GM23338 (cell line): ENCODE results near the gene ELFN1. TPM values are rescaled to one million over a fixed set of nuclear protein-coding genes. Genes with fewer than 3 reads are reported as not detected.

Experiments
- ATAC-seq: fragments of 200-7000 bp; cut with Tn5 transposase; 3 replicates; pipeline ENCODE4 v1.9.1; 2020
- DNase-seq: peaks from one replicate; pipeline ENCODE4 v3.0.0-alpha.2; 2015; ENCODE audit warnings: low spot score
- H2AFZ ChIP-seq: fragments of 200-600 bp; sonication (generic); 2 replicates; pipeline ENCODE4 v1.8.0; 2016; ENCODE audit warnings: antibody characterized with exemption, mild to moderate bottlenecking, moderate library complexity
- H3F3A ChIP-seq: fragments of 200-600 bp; sonication (generic); replicated peaks from 2 replicates; pipeline ENCODE4 v1.8.0; 2017; ENCODE audit warnings: antibody characterized with exemption, mixed run types, low read depth
- H3K27ac ChIP-seq: fragments of 200-600 bp; sonication (generic); 2 replicates; pipeline ENCODE4 v1.6.1; 2016; ENCODE audit warnings: low read depth
- H3K27me3 ChIP-seq: fragments of 200-600 bp; sonication (generic); 2 replicates; pipeline ENCODE4 v1.8.0; 2016; ENCODE audit warnings: mild to moderate bottlenecking, mixed run types, moderate library complexity; ENCODE audit not compliant: insufficient read depth
- H3K36me3 ChIP-seq: fragments of 200-600 bp; sonication (generic); 2 replicates; pipeline ENCODE4 v1.8.0; 2016; ENCODE audit warnings: mild to moderate bottlenecking; ENCODE audit not compliant: insufficient read depth
- H3K4me1 ChIP-seq: fragments of 200-600 bp; sonication (generic); 2 replicates; pipeline ENCODE4 v1.8.0; 2016; ENCODE audit warnings: mild to moderate bottlenecking, moderate library complexity; ENCODE audit not compliant: insufficient read depth
- H3K4me2 ChIP-seq: fragments of 200-600 bp; sonication (generic); 2 replicates; pipeline ENCODE4 v1.7.1; 2017; ENCODE audit warnings: mixed run types
- H3K4me3 ChIP-seq: fragments of 200-600 bp; sonication (generic); 2 replicates; pipeline ENCODE4 v1.6.1; 2016; ENCODE audit warnings: mixed run types
- H3K79me2 ChIP-seq: fragments of 200-600 bp; sonication (generic); replicated peaks from 2 replicates; pipeline ENCODE4 v1.8.0; 2017; ENCODE audit warnings: mild to moderate bottlenecking; ENCODE audit not compliant: insufficient read depth
- H3K9me2 ChIP-seq: fragments of 200-600 bp; sonication (generic); 2 replicates; pipeline ENCODE4 v1.8.0; 2017; ENCODE audit not compliant: insufficient read depth
- H4K20me1 ChIP-seq: fragments of 200-600 bp; sonication (generic); replicated peaks from 2 replicates; pipeline ENCODE4 v1.8.0; 2017; ENCODE audit warnings: mild to moderate bottlenecking; ENCODE audit not compliant: insufficient read depth
- H3K27ac Mint-ChIP-seq: 2 replicates; pipeline ENCODE4 v1.8.0; 2020; ENCODE audit warnings: inconsistent platforms, mild to moderate bottlenecking, moderate library complexity, mixed read lengths
- H3K27me3 Mint-ChIP-seq: 3 replicates; pipeline ENCODE4 v1.8.0; 2022; ENCODE audit warnings: low read depth, mild to moderate bottlenecking, moderate library complexity, mixed read lengths, inconsistent platforms; ENCODE audit not compliant: insufficient read depth, poor library complexity
- H3K36me3 Mint-ChIP-seq: 3 replicates; pipeline ENCODE4 v1.8.0; 2021; ENCODE audit warnings: low read depth, mild to moderate bottlenecking, inconsistent platforms, moderate library complexity, mixed read lengths
- H3K4me1 Mint-ChIP-seq: 3 replicates; pipeline ENCODE4 v1.8.0; 2020; ENCODE audit warnings: mild to moderate bottlenecking, inconsistent platforms, mixed read lengths
- H3K4me3 Mint-ChIP-seq: 3 replicates; pipeline ENCODE4 v1.8.0; 2021; ENCODE audit warnings: moderate library complexity, mild to moderate bottlenecking, inconsistent platforms, mixed read lengths
- H3K9me3 Mint-ChIP-seq: 3 replicates; pipeline ENCODE4 v1.8.0; 2020; ENCODE audit warnings: moderate library complexity, mild to moderate bottlenecking, inconsistent platforms, mixed read lengths
- CREB1 ChIP-seq: fragments of 250-450 bp; sonication (Bioruptor Pico); IDR thresholded peaks from 2 replicates; pipeline ENCODE4 v1.5.0; 2020; ENCODE audit warnings: low read depth, mild to moderate bottlenecking, moderate library complexity
- EZH2 ChIP-seq: fragments of 200-600 bp; sonication (generic); IDR thresholded peaks from one replicate; pipeline ENCODE4 v1.8.0; 2017; ENCODE audit warnings: antibody characterized with exemption, mild to moderate bottlenecking, low read depth; ENCODE audit not compliant: unreplicated experiment
- EZH2phosphoT487 ChIP-seq: fragments of 200-600 bp; sonication (generic); IDR thresholded peaks from one replicate; pipeline ENCODE4 v1.8.1; 2018; ENCODE audit warnings: antibody characterized with exemption; ENCODE audit not compliant: unreplicated experiment
- JUNB ChIP-seq: IDR thresholded peaks from one replicate; pipeline ENCODE4 v1.6.1; 2016; ENCODE audit warnings: antibody characterized with exemption; ENCODE audit not compliant: unreplicated experiment
- POLR2AphosphoS5 ChIP-seq: IDR thresholded peaks from 2 replicates; pipeline ENCODE4 v1.6.1; 2016; ENCODE audit warnings: antibody characterized with exemption, low read depth
- STAT1 ChIP-seq: IDR thresholded peaks from one replicate; pipeline ENCODE4 v1.6.1; 2016; ENCODE audit warnings: antibody characterized with exemption; ENCODE audit not compliant: unreplicated experiment
- ZNF331 ChIP-seq: fragments of 250-450 bp; sonication (Bioruptor Pico); IDR thresholded peaks from 2 replicates; pipeline ENCODE4 v1.5.0; 2020; ENCODE audit warnings: low read depth, mild to moderate bottlenecking, moderate library complexity
- polyA plus RNA-seq: library from polyadenylated mRNA; unstranded; fragments of >200 nt; fragmentation: Nextera tagmentation; extraction: Ambion mirVana; gene quantifications from 2 replicates; pipeline ENCODE4 v1.2.1, GENCODE V29; 2016
- total RNA-seq: library from RNA; depleted of rRNA; stranded (reverse); fragments of >200 nt; shearing (Covaris generic); gene quantifications from 2 replicates; pipeline ENCODE4 v1.2.3, GENCODE V29; 2014
- TF ChIP-seq, protein P1 (sequence below): IDR thresholded peaks from 2 replicates; pipeline ENCODE4 v1.6.1; 2016; ENCODE audit warnings: antibody characterized with exemption
- TF ChIP-seq, protein P2 (sequence below): IDR thresholded peaks from one replicate; pipeline ENCODE4 v1.6.1; 2018; ENCODE audit warnings: antibody characterized with exemption; ENCODE audit not compliant: unreplicated experiment
- TF ChIP-seq, protein P3 (sequence below): fragments of 250-450 bp; sonication (Bioruptor Pico); IDR thresholded peaks from 2 replicates; pipeline ENCODE4 v1.5.0; 2020; ENCODE audit warnings: mild to moderate bottlenecking, moderate library complexity

ELFN1 gene
- total and polyA plus RNA-seq, 2 experiments from 2014 or later = 0.08 to 3.5 TPM

GRCh38 chr7:1744296-1745017 lies 74.4 kb downstream of the ELFN1 start:
- Histone ChIP-seq H3K9me2 (no peaks in the 10 kb centered on the region), H3K27me3 (no peaks in the 10 kb centered on the region), H3F3A (no peaks in the 10 kb centered on the region), H3K79me2 (no peaks in the 10 kb centered on the region), H2AFZ (no peak overlapping the region), H3K27ac (no peak overlapping the region), H4K20me1 (no peaks in the 10 kb centered on the region), H3K4me1 (no peaks in the 10 kb centered on the region), H3K4me3 (no peak overlapping the region), H3K4me2 (no peak overlapping the region), H3K36me3 (no peaks in the 10 kb centered on the region)
- H3K27me3 Mint-ChIP-seq = peaks cover 6% of the 10 kb centered on the region
- H3K27ac Mint-ChIP-seq = no peak overlapping the region
- ATAC-seq = no peak
- no peak for TF ChIP-seq EZH2
- TF ChIP-seq CREB1 (CRISPR knock-in tag) = no peak
- TF ChIP-seq, protein P1, sequence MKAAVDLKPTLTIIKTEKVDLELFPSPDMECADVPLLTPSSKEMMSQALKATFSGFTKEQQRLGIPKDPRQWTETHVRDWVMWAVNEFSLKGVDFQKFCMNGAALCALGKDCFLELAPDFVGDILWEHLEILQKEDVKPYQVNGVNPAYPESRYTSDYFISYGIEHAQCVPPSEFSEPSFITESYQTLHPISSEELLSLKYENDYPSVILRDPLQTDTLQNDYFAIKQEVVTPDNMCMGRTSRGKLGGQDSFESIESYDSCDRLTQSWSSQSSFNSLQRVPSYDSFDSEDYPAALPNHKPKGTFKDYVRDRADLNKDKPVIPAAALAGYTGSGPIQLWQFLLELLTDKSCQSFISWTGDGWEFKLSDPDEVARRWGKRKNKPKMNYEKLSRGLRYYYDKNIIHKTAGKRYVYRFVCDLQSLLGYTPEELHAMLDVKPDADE = no peak
- no peak for TF ChIP-seq POLR2AphosphoS5
- H3K4me1 Mint-ChIP-seq = peaks cover 3% of the 10 kb centered on the region; the same call in 2 of the 3 replicates
- no peak for DNase-seq
- H3K36me3 Mint-ChIP-seq = no peaks in the 10 kb centered on the region; the same call in 2 of the 3 replicates
- no peak overlapping the region for H3K4me3 Mint-ChIP-seq
- no peaks in the 10 kb centered on the region for H3K9me3 Mint-ChIP-seq

GRCh38 chr7:1745018-1745532 lies 75.0 kb downstream of the ELFN1 start:
- no peak overlapping the region for H3K4me2 ChIP-seq
- no peak overlapping the region for H2AFZ ChIP-seq
- H3K9me2 ChIP-seq = no peaks in the 10 kb centered on the region
- no peaks in the 10 kb centered on the region for H3K36me3 ChIP-seq
- TF ChIP-seq, protein P2, sequence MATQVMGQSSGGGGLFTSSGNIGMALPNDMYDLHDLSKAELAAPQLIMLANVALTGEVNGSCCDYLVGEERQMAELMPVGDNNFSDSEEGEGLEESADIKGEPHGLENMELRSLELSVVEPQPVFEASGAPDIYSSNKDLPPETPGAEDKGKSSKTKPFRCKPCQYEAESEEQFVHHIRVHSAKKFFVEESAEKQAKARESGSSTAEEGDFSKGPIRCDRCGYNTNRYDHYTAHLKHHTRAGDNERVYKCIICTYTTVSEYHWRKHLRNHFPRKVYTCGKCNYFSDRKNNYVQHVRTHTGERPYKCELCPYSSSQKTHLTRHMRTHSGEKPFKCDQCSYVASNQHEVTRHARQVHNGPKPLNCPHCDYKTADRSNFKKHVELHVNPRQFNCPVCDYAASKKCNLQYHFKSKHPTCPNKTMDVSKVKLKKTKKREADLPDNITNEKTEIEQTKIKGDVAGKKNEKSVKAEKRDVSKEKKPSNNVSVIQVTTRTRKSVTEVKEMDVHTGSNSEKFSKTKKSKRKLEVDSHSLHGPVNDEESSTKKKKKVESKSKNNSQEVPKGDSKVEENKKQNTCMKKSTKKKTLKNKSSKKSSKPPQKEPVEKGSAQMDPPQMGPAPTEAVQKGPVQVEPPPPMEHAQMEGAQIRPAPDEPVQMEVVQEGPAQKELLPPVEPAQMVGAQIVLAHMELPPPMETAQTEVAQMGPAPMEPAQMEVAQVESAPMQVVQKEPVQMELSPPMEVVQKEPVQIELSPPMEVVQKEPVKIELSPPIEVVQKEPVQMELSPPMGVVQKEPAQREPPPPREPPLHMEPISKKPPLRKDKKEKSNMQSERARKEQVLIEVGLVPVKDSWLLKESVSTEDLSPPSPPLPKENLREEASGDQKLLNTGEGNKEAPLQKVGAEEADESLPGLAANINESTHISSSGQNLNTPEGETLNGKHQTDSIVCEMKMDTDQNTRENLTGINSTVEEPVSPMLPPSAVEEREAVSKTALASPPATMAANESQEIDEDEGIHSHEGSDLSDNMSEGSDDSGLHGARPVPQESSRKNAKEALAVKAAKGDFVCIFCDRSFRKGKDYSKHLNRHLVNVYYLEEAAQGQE = no peak
- no peak for TF ChIP-seq POLR2AphosphoS5
- TF ChIP-seq EZH2phosphoT487 = no peak
- no peak for TF ChIP-seq JUNB
- TF ChIP-seq, protein P3, sequence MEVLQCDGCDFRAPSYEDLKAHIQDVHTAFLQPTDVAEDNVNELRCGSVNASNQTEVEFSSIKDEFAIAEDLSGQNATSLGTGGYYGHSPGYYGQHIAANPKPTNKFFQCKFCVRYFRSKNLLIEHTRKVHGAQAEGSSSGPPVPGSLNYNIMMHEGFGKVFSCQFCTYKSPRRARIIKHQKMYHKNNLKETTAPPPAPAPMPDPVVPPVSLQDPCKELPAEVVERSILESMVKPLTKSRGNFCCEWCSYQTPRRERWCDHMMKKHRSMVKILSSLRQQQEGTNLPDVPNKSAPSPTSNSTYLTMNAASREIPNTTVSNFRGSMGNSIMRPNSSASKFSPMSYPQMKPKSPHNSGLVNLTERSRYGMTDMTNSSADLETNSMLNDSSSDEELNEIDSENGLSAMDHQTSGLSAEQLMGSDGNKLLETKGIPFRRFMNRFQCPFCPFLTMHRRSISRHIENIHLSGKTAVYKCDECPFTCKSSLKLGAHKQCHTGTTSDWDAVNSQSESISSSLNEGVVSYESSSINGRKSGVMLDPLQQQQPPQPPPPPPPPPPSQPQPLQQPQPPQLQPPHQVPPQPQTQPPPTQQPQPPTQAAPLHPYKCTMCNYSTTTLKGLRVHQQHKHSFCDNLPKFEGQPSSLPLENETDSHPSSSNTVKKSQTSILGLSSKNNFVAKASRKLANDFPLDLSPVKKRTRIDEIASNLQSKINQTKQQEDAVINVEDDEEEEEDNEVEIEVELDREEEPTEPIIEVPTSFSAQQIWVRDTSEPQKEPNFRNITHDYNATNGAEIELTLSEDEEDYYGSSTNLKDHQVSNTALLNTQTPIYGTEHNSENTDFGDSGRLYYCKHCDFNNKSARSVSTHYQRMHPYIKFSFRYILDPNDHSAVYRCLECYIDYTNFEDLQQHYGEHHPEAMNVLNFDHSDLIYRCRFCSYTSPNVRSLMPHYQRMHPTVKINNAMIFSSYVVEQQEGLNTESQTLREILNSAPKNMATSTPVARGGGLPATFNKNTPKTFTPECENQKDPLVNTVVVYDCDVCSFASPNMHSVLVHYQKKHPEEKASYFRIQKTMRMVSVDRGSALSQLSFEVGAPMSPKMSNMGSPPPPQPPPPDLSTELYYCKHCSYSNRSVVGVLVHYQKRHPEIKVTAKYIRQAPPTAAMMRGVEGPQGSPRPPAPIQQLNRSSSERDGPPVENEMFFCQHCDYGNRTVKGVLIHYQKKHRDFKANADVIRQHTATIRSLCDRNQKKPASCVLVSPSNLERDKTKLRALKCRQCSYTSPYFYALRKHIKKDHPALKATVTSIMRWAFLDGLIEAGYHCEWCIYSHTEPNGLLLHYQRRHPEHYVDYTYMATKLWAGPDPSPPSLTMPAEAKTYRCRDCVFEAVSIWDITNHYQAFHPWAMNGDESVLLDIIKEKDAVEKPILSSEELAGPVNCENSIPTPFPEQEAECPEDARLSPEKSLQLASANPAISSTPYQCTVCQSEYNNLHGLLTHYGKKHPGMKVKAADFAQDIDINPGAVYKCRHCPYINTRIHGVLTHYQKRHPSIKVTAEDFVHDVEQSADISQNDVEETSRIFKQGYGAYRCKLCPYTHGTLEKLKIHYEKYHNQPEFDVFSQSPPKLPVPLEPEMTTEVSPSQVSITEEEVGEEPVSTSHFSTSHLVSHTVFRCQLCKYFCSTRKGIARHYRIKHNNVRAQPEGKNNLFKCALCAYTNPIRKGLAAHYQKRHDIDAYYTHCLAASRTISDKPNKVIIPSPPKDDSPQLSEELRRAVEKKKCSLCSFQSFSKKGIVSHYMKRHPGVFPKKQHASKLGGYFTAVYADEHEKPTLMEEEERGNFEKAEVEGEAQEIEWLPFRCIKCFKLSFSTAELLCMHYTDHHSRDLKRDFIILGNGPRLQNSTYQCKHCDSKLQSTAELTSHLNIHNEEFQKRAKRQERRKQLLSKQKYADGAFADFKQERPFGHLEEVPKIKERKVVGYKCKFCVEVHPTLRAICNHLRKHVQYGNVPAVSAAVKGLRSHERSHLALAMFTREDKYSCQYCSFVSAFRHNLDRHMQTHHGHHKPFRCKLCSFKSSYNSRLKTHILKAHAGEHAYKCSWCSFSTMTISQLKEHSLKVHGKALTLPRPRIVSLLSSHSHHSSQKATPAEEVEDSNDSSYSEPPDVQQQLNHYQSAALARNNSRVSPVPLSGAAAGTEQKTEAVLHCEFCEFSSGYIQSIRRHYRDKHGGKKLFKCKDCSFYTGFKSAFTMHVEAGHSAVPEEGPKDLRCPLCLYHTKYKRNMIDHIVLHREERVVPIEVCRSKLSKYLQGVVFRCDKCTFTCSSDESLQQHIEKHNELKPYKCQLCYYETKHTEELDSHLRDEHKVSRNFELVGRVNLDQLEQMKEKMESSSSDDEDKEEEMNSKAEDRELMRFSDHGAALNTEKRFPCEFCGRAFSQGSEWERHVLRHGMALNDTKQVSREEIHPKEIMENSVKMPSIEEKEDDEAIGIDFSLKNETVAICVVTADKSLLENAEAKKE (CRISPR knock-in tag) = no peak
- TF ChIP-seq STAT1 = no peak
- TF ChIP-seq CREB1 (CRISPR knock-in tag) = no peak
- no peak for TF ChIP-seq ZNF331 (CRISPR knock-in tag)
- Mint-ChIP-seq H3K27me3 (peaks cover 6% of the 10 kb centered on the region), H3K4me3 (no peak overlapping the region), H3K4me1 (peaks cover 3% of the 10 kb centered on the region; the same call in 2 of the 3 replicates), H3K27ac (no peak overlapping the region), H3K9me3 (no peaks in the 10 kb centered on the region), H3K36me3 (no peaks in the 10 kb centered on the region; the same call in 2 of the 3 replicates)
- ATAC-seq (no peak), DNase-seq (no peak)
- H3K4me3 ChIP-seq = no peak overlapping the region
- no peaks in the 10 kb centered on the region for H4K20me1 ChIP-seq
- H3K27me3 ChIP-seq = no peaks in the 10 kb centered on the region
- no peaks in the 10 kb centered on the region for H3F3A ChIP-seq
- H3K27ac ChIP-seq = no peak overlapping the region
- no peaks in the 10 kb centered on the region for H3K4me1 ChIP-seq
- no peaks in the 10 kb centered on the region for H3K79me2 ChIP-seq
